Uterus (tissue), 2 donors: ENCODE measurements around the gene CABCOCO1.

Source experiments
- CTCF ChIP-seq, 4 experiments: fragments of 200-600 bp in 2 of 4; fragments of 450-650 bp in 2 of 4; sonication (generic) in 2 of 4; IDR thresholded peaks; one replicate each; pipeline ENCODE4 v1.5.1; 2016 to 2019; ENCODE audit warnings: antibody characterized with exemption in 4 of 4, mild to moderate bottlenecking in 2 of 4, moderate library complexity in 1 of 4
- POLR2A ChIP-seq, 2 donors: fragments of 450-650 bp; IDR thresholded peaks; one replicate each; pipeline ENCODE4 v1.6.1; 2016; ENCODE audit warnings: antibody characterized with exemption in 2 of 2, mild to moderate bottlenecking in 1 of 2, moderate library complexity in 1 of 2

- TF ChIP-seq CTCF (IDR thresholded peaks at IDR 0.05) (no peak), POLR2A (IDR thresholded peaks at IDR 0.05) (no peak)
These were observed 92.1 kb downstream of the CABCOCO1 start for GRCh38 chr10:61754587-61755550.
